GM12878 (cell line): ENCODE measurements around the gene COPG2. TPM values are rescaled to one million over a fixed set of nuclear protein-coding genes. Genes with fewer than 3 reads are reported as not detected.

Source experiments
- ATAC-seq: fragments of 200-7000 bp; cut with Tn5 transposase; 3 replicates; pipeline ENCODE4 v1.9.1; 2020; ENCODE audit warnings: mild to moderate bottlenecking, moderate library complexity
- BruUV-seq: library from RNA; stranded (reverse); fragments of 400-500 nt; replicated peaks from 2 replicates; lab custom pipeline; 2021; lab: Mats Ljungman, UMichigan
- CTCF ChIA-PET: fragments of 300-600 bp; sonication (Branson Sonifier 250); formaldehyde crosslinking; extraction: SDS; loops from one replicate; lab custom pipeline; 2021; ENCODE audit warnings: inconsistent platforms; lab: Yijun Ruan, JAX
- POLR2A ChIA-PET: fragments of 350-600 bp; formaldehyde crosslinking; extraction: SDS; loops from one replicate; lab custom pipeline; 2021; ENCODE audit warnings: inconsistent platforms; lab: Charles Lee
- RAD21 ChIA-PET: fragments of 300-600 bp; sonication (Branson Sonifier 250); formaldehyde crosslinking; loops from one replicate; lab custom pipeline; 2023; ENCODE audit warnings: antibody characterized with exemption; ENCODE audit not compliant: unreplicated experiment; lab: Charles Lee
- SMC1A ChIA-PET: fragments of 300-600 bp; sonication (Branson Sonifier 250); formaldehyde crosslinking; loops from one replicate; lab custom pipeline; 2023; ENCODE audit not compliant: unreplicated experiment, uncharacterized antibody; lab: Charles Lee
- DNase-seq: peaks from one replicate; pipeline ENCODE4 v3.0.0-alpha.2; 2011; ENCODE audit warnings: low read depth, low spot score
- FAIRE-seq: peaks from 3 replicates; lab custom pipeline; 2011; peaks lifted over from hg19 to GRCh38; lab: Jason Lieb, UNC
- H2AFZ ChIP-seq: 2 replicates; pipeline ENCODE4 v1.6.0; 2011; ENCODE audit warnings: low read depth, low read length, control low read depth; ENCODE audit not compliant: control insufficient read depth
- H3K27ac ChIP-seq: 2 replicates; pipeline ENCODE4 v1.5.1; 2011; ENCODE audit warnings: control low read depth; ENCODE audit not compliant: control insufficient read depth, insufficient read depth
- H3K27me3 ChIP-seq, 2 experiments: replicated peaks in 1 of 2; 2 replicates each; pipeline versions ENCODE4 v1.6.0 to v1.6.1; 2011; ENCODE audit warnings: low read length in 1 of 2; ENCODE audit not compliant: control insufficient read depth in 2 of 2, insufficient read depth in 2 of 2
- H3K36me3 ChIP-seq, 2 experiments: 2 replicates each; pipeline ENCODE4 v1.5.1; 2011; ENCODE audit warnings: low read length in 1 of 2; ENCODE audit not compliant: control insufficient read depth in 2 of 2, insufficient read depth in 2 of 2
- H3K4me1 ChIP-seq: 2 replicates; pipeline ENCODE4 v1.6.1; 2011; ENCODE audit warnings: mild to moderate bottlenecking, low read length, moderate library complexity, mixed read lengths; ENCODE audit not compliant: control insufficient read depth, insufficient read depth
- H3K4me2 ChIP-seq: 2 replicates; pipeline ENCODE4 v1.6.0; 2011; ENCODE audit warnings: control low read depth; ENCODE audit not compliant: control insufficient read depth, insufficient read depth
- H3K4me3 ChIP-seq: fragments of 200-600 bp; sonication (generic); 2 replicates; pipeline ENCODE4 v1.5.1; 2016
- H3K79me2 ChIP-seq: 2 replicates; pipeline ENCODE4 v1.6.0; 2011; ENCODE audit warnings: low read length; ENCODE audit not compliant: control insufficient read depth, insufficient read depth
- H3K9ac ChIP-seq: 2 replicates; pipeline ENCODE4 v1.8.0; 2011; ENCODE audit warnings: low read length, control low read depth, mixed read lengths; ENCODE audit not compliant: control insufficient read depth, insufficient read depth
- H3K9me3 ChIP-seq: replicated peaks from 3 replicates; pipeline ENCODE4 v1.5.1; 2011; ENCODE audit warnings: mild to moderate bottlenecking, low read length; ENCODE audit not compliant: control insufficient read depth, insufficient read depth
- H4K20me1 ChIP-seq: 2 replicates; pipeline ENCODE4 v1.6.0; 2011; ENCODE audit not compliant: control insufficient read depth, insufficient read depth
- ELK1 ChIP-seq: IDR thresholded peaks from 2 replicates; pipeline ENCODE4 v1.6.1; 2012; ENCODE audit warnings: low read depth, low read length, improper control_type of control experiment
- EP300 ChIP-seq, 2 experiments: fragments of 150-350 bp in 1 of 2; IDR thresholded peaks; 2 replicates each; pipeline ENCODE4 v1.6.1; 2011 to 2012; ENCODE audit warnings: low read depth in 2 of 2, low read length in 2 of 2, borderline replicate concordance in 1 of 2, improper control_type of control experiment in 1 of 2, inconsistent platforms in 1 of 2; ENCODE audit not compliant: control insufficient read depth in 1 of 2
- GATAD2B ChIP-seq: fragments of 450-650 bp; conservative IDR thresholded peaks from 2 replicates; pipeline ENCODE4 v1.6.1; 2017; ENCODE audit warnings: low read depth, mild to moderate bottlenecking, moderate library complexity
- KDM1A ChIP-seq: fragments of 200-600 bp; sonication (generic); IDR thresholded peaks from 2 replicates; pipeline ENCODE4 v1.6.1; 2016; ENCODE audit warnings: borderline replicate concordance
- KLF5 ChIP-seq: fragments of 450-650 bp; IDR thresholded peaks from 2 replicates; pipeline ENCODE4 v1.6.1; 2014; ENCODE audit warnings: mild to moderate bottlenecking; ENCODE audit not compliant: partially characterized antibody
- NR2C2 ChIP-seq: IDR thresholded peaks from 2 replicates; pipeline ENCODE4 v1.6.1; 2011; ENCODE audit warnings: borderline replicate concordance, low read depth; ENCODE audit not compliant: control insufficient read depth, insufficient read length
- PKNOX1 ChIP-seq: fragments of 450-650 bp; IDR thresholded peaks from 2 replicates; pipeline ENCODE4 v1.6.1; 2016; ENCODE audit warnings: mild to moderate bottlenecking
- PML ChIP-seq: IDR thresholded peaks from 2 replicates; pipeline ENCODE4 v1.6.1; 2012; ENCODE audit warnings: low read length, inconsistent platforms
- SKIL ChIP-seq: fragments of 450-650 bp; IDR thresholded peaks from 2 replicates; pipeline ENCODE4 v1.6.1; 2017; ENCODE audit warnings: mild to moderate bottlenecking, low read depth, inconsistent platforms; ENCODE audit not compliant: poor library complexity, severe bottlenecking
- SREBF1 ChIP-seq: IDR thresholded peaks from 2 replicates; pipeline ENCODE4 v1.6.1; 2012; ENCODE audit warnings: mild to moderate bottlenecking, low read length
- SUPT20H ChIP-seq: IDR thresholded peaks from 2 replicates; pipeline ENCODE4 v1.6.1; 2011; ENCODE audit warnings: low read depth, mild to moderate bottlenecking, low read length, moderate library complexity, borderline replicate concordance; ENCODE audit not compliant: control insufficient read depth
- YY1 ChIP-seq: IDR thresholded peaks from 2 replicates; pipeline ENCODE4 v1.6.1; 2011; ENCODE audit warnings: low read depth, mild to moderate bottlenecking, low read length
- ZBED1 ChIP-seq: IDR thresholded peaks from 2 replicates; pipeline ENCODE4 v1.6.1; 2016; ENCODE audit warnings: borderline replicate concordance
- ZBTB40 ChIP-seq: fragments of 450-650 bp; IDR thresholded peaks from 2 replicates; pipeline ENCODE4 v1.6.1; 2016; ENCODE audit warnings: mild to moderate bottlenecking, moderate library complexity, borderline replicate concordance
- ZNF207 ChIP-seq: fragments of 450-650 bp; IDR thresholded peaks from 2 replicates; pipeline ENCODE4 v1.6.1; 2014; ENCODE audit warnings: antibody characterized with exemption, mild to moderate bottlenecking, borderline replicate concordance
- ZNF274 ChIP-seq: IDR thresholded peaks from one replicate; pipeline ENCODE4 v1.8.0; 2011; ENCODE audit not compliant: insufficient read length, insufficient read depth
- ZSCAN29 ChIP-seq: fragments of 450-650 bp; IDR thresholded peaks from 2 replicates; pipeline ENCODE4 v1.6.1; 2017; ENCODE audit warnings: mild to moderate bottlenecking, moderate library complexity
- in situ Hi-C: fragments of 300-500 bp; cut with MboI; formaldehyde crosslinking; loops from 9 replicates; pipeline ENCODE4 v1.14.3; 2018; ENCODE audit warnings: mixed read lengths
- intact Hi-C: fragments of 100-400 bp; cut with micrococcal nuclease; formaldehyde crosslinking; loops from one replicate; pipeline ENCODE4 v1.14.2; 2022; ENCODE audit not compliant: unreplicated experiment
- polyA plus RNA-seq, 11 experiments: library from polyadenylated mRNA; depleted of rRNA in 4 of 11; unstranded in 6 of 11; stranded (reverse) in 5 of 11; fragments of >200 nt; fragmentation: Nextera tagmentation in 4 of 11; fragmentation: Illumina TruSeq in 1 of 11; extraction: Ambion mirVana in 4 of 11; extraction: Trizol in 1 of 11; gene quantifications; 1 replicate in 1 of 11; 2 replicates in 10 of 11; pipeline versions ENCODE4 v1.2.1 to v1.2.3, GENCODE V29; 2011 to 2016; ENCODE audit warnings: inconsistent platforms in 2 of 11, missing spikeins in 2 of 11, low read depth in 1 of 11
- total RNA-seq, 4 experiments: library from RNA; depleted of rRNA in 3 of 4; stranded (reverse); fragments of >200 nt in 3 of 4; fragmentation: Illumina TruSeq in 1 of 4; extraction: Trizol in 1 of 4; gene quantifications; 2 replicates each; pipeline versions ENCODE4 v1.2.1 to v1.2.3, GENCODE V29; 2013 to 2021

The COPG2 gene
- total and polyA plus RNA-seq, 10 of the 15 experiments (the other 5 are each of a cell fraction or from before 2014, with no cell fraction given) = 3.4 to 37.8 (median 16.7) TPM

- TF ChIP-seq NR2C2 (no peak), PKNOX1 (no peak), ZBTB40 (no peak), KLF5 (no peak), ZSCAN29 (no peak), ZNF207 (no peak)
Measured at GRCh38 chr7:130674456-130674855, 5.9 kb upstream of the COPG2 start (continued).

- H3K79me2 ChIP-seq = no peaks in the 10 kb centered on the region; the same call in 1 of the 2 replicates
- SMC1A ChIA-PET = no interaction called here
- no peak overlapping the region for H2AFZ ChIP-seq
- H3K9me3 ChIP-seq = no peaks in the 10 kb centered on the region
- CTCF ChIA-PET = no interaction called here
- no TSS peak for BruUV-seq
- H3K9ac ChIP-seq = no peak overlapping the region
- intact Hi-C loops = no loop called here
- H3K4me2 ChIP-seq = no peak overlapping the region
- RAD21 ChIA-PET = no interaction called here
- no peaks in the 10 kb centered on the region for H4K20me1 ChIP-seq
- H3K27me3 ChIP-seq = no peaks in the 10 kb centered on the region
- H3K4me3 ChIP-seq = no peak overlapping the region
- no peaks in the 10 kb centered on the region for H3K36me3 ChIP-seq
- DNase-seq = no peak
- FAIRE-seq = no peak
- ATAC-seq = no peak
- no peak overlapping the region for H3K27ac ChIP-seq
- in situ Hi-C loops = no loop called here
- POLR2A ChIA-PET = no interaction called here
- H3K4me1 ChIP-seq = no peaks in the 10 kb centered on the region
- TF ChIP-seq GATAD2B (no peak), EP300 (IDR thresholded peaks at IDR 0.05; ENCODE audit: borderline replicate concordance in 1 of 2, control insufficient read depth in 1 of 2, low read depth in 2 of 2, low read length in 2 of 2) (no peak), SKIL (no peak), ZBED1 (no peak), SREBF1 (no peak), YY1 (no peak), PML (no peak), KDM1A (no peak), ELK1 (no peak), ZNF274 (no peak), SUPT20H (no peak)
Measured at GRCh38 chr7:130673066-130673465, 4.5 kb upstream of the COPG2 start.
